Panc1 (cell line): ENCODE data around the gene ESYT2.

Experiments used
- POLR2AphosphoS5 ChIP-seq: IDR thresholded peaks from 2 replicates; pipeline ENCODE4 v1.6.1; 2012; ENCODE audit warnings: mild to moderate bottlenecking, low read depth, low read length, moderate library complexity
- SIN3A ChIP-seq: IDR thresholded peaks from 2 replicates; pipeline ENCODE4 v1.6.1; 2012; ENCODE audit warnings: low read depth, mild to moderate bottlenecking, low read length, moderate library complexity, borderline replicate concordance; ENCODE audit not compliant: insufficient read depth
- TF ChIP-seq, protein P1 (sequence below): fragments of 450-650 bp; IDR thresholded peaks from 2 replicates; pipeline ENCODE4 v1.5.1; 2017; ENCODE audit warnings: mild to moderate bottlenecking
- TF ChIP-seq, protein P2 (sequence below), 2 experiments: IDR thresholded peaks; 2 replicates each; pipeline ENCODE4 v1.6.1; 2011 to 2012; ENCODE audit warnings: low read depth in 2 of 2, control low read depth in 1 of 2, low read length in 1 of 2, mild to moderate bottlenecking in 1 of 2, moderate library complexity in 1 of 2; ENCODE audit not compliant: insufficient read depth in 1 of 2

DNA sequence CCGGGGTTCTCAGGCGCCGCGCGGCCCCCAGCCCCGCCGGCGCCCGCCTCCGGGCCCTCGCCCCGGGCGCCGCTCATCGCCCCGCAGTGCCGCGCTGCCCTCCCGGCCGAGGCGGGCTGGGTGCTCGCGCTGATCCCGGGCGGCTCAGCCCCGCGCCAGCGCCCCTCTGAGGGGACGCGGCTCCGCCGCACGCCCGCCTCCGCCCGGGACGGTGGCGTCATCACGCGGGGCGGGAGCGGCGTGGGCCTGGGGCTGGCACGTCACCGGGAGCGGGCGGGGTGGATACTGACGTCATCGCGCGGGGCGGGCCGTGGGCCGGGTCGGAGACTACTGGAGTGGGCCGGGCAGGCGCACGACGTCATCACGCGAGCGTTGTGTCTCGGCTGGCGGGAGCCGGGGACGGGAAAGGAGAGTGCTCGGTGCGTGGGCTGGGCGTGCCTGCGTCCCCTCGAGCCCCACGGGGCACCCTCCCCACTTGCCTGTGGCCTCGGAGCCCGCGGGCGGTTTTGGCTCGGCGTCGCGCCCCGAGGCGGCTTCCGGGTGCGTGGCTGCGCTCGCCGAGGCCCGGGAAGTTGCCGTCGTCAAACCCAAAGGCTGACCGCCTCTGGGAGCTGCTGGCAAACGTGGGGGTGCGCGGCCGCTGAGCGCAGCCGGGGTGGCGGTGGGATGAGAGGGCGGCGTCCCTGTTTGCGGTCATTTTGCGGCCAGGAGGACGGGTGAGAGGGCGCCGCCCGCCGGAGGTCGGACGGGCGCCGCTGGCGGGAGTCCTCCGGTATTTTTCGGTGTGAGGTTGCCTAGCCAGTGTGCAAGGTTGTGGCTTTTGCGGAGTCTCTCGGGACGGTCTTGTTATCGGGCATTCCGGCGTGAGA, at the start of gene ESYT2:
- TF ChIP-seq, protein P1, sequence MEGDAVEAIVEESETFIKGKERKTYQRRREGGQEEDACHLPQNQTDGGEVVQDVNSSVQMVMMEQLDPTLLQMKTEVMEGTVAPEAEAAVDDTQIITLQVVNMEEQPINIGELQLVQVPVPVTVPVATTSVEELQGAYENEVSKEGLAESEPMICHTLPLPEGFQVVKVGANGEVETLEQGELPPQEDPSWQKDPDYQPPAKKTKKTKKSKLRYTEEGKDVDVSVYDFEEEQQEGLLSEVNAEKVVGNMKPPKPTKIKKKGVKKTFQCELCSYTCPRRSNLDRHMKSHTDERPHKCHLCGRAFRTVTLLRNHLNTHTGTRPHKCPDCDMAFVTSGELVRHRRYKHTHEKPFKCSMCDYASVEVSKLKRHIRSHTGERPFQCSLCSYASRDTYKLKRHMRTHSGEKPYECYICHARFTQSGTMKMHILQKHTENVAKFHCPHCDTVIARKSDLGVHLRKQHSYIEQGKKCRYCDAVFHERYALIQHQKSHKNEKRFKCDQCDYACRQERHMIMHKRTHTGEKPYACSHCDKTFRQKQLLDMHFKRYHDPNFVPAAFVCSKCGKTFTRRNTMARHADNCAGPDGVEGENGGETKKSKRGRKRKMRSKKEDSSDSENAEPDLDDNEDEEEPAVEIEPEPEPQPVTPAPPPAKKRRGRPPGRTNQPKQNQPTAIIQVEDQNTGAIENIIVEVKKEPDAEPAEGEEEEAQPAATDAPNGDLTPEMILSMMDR = peak; percentile 45
- TF ChIP-seq POLR2AphosphoS5 (peak; percentile 91), SIN3A (peak; percentile 87; the same call in 1 of the 2 replicates)
- TF ChIP-seq, protein P2, sequence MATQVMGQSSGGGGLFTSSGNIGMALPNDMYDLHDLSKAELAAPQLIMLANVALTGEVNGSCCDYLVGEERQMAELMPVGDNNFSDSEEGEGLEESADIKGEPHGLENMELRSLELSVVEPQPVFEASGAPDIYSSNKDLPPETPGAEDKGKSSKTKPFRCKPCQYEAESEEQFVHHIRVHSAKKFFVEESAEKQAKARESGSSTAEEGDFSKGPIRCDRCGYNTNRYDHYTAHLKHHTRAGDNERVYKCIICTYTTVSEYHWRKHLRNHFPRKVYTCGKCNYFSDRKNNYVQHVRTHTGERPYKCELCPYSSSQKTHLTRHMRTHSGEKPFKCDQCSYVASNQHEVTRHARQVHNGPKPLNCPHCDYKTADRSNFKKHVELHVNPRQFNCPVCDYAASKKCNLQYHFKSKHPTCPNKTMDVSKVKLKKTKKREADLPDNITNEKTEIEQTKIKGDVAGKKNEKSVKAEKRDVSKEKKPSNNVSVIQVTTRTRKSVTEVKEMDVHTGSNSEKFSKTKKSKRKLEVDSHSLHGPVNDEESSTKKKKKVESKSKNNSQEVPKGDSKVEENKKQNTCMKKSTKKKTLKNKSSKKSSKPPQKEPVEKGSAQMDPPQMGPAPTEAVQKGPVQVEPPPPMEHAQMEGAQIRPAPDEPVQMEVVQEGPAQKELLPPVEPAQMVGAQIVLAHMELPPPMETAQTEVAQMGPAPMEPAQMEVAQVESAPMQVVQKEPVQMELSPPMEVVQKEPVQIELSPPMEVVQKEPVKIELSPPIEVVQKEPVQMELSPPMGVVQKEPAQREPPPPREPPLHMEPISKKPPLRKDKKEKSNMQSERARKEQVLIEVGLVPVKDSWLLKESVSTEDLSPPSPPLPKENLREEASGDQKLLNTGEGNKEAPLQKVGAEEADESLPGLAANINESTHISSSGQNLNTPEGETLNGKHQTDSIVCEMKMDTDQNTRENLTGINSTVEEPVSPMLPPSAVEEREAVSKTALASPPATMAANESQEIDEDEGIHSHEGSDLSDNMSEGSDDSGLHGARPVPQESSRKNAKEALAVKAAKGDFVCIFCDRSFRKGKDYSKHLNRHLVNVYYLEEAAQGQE (IDR thresholded peaks at IDR 0.05; ENCODE audit: insufficient read depth in 1 of 2, low read depth in 2 of 2, low read length in 1 of 2) = peak in 1 of 2 experiments; percentile 16; a peak in 1 of 4 replicates
